BLaER1 (cell line): Measurements from ENCODE around the gene SERINC3.

ENCODE experiments used
- H3K27ac ChIP-seq: shearing (Covaris generic); formaldehyde crosslinking; 2 replicates; pipeline ENCODE4 v1.8.1; 2022
- H3K27me3 ChIP-seq: shearing (Covaris generic); formaldehyde crosslinking; 2 replicates; pipeline ENCODE4 v1.8.1; 2022
- H3K36me3 ChIP-seq: shearing (Covaris generic); formaldehyde crosslinking; 2 replicates; pipeline ENCODE4 v1.8.1; 2022
- H3K4me1 ChIP-seq: shearing (Covaris generic); formaldehyde crosslinking; 2 replicates; pipeline ENCODE4 v1.8.1; 2022
- H3K4me2 ChIP-seq: shearing (Covaris generic); formaldehyde crosslinking; 2 replicates; pipeline ENCODE4 v1.8.1; 2022
- H3K4me3 ChIP-seq: shearing (Covaris generic); formaldehyde crosslinking; 2 replicates; pipeline ENCODE4 v1.8.1; 2022
- H3K9ac ChIP-seq: shearing (Covaris generic); formaldehyde crosslinking; 2 replicates; pipeline ENCODE4 v1.8.1; 2022
- H3K9me3 ChIP-seq: shearing (Covaris generic); formaldehyde crosslinking; 2 replicates; pipeline ENCODE4 v1.8.1; 2022
- H4K20me1 ChIP-seq: shearing (Covaris generic); formaldehyde crosslinking; 2 replicates; pipeline ENCODE4 v1.8.1; 2022
- Cebpa-rat ChIP-seq: shearing (Covaris generic); IDR thresholded peaks from 2 replicates; pipeline ENCODE4 v1.8.1; 2022

The SERINC3 gene

DNA sequence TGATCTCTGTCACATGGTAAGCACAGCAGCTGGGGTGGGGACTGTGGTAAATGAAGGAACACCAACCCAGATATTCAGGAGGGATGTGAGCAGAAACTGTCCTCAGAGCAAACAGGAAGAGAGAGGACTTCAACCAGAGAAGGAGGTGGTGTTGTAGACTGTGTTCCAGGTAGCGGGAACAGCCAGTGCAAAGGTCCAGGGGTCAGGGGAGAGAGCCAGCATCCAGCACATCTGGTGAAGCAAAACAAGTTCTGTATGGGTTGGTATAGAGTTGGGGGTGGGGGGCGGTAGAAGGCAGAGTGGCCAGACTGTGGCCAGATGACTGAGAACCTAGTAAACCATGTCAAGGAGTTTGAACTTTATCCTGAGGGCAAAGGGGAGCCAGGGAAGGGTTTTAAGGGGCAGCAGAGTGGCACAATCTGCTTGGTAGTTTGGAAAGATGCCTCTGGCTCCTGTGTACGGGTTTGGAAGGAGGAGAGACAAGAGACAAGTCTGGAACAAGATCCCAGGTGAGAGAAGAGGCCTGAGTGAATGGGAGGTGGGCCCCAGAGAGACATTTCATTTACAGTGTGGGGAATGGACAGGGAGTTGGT lies 73.9 kb downstream of the SERINC3 start:
- no peak for TF ChIP-seq Cebpa-rat
- H3K4me1 ChIP-seq = no peaks in the 10 kb centered on the region

More for the DNA sequence above, 73.9 kb downstream of the SERINC3 start:
- no peaks in the 10 kb centered on the region for H3K36me3 ChIP-seq
- H3K27ac ChIP-seq = no peak overlapping the region
- no peaks in the 10 kb centered on the region for H3K27me3 ChIP-seq
- no peak overlapping the region for H3K4me3 ChIP-seq
- no peak overlapping the region for H3K9ac ChIP-seq
- no peaks in the 10 kb centered on the region for H3K9me3 ChIP-seq
- no peaks in the 10 kb centered on the region for H4K20me1 ChIP-seq
- no peak overlapping the region for H3K4me2 ChIP-seq
